GM12875 (cell line): Measurements from ENCODE around the gene SH3BGRL.

Experiments
- H3K4me3 ChIP-seq: one replicate; pipeline ENCODE4 v1.5.1; 2011; ENCODE audit warnings: low read depth, low read length, control low read depth
- TF ChIP-seq, protein P1 (sequence below): IDR thresholded peaks from 2 replicates; pipeline ENCODE4 v1.5.1; 2011; ENCODE audit warnings: low read depth, mild to moderate bottlenecking, control low read depth, inconsistent platforms, low read length, moderate library complexity, borderline replicate concordance; ENCODE audit not compliant: insufficient read depth

SH3BGRL gene

DNA sequence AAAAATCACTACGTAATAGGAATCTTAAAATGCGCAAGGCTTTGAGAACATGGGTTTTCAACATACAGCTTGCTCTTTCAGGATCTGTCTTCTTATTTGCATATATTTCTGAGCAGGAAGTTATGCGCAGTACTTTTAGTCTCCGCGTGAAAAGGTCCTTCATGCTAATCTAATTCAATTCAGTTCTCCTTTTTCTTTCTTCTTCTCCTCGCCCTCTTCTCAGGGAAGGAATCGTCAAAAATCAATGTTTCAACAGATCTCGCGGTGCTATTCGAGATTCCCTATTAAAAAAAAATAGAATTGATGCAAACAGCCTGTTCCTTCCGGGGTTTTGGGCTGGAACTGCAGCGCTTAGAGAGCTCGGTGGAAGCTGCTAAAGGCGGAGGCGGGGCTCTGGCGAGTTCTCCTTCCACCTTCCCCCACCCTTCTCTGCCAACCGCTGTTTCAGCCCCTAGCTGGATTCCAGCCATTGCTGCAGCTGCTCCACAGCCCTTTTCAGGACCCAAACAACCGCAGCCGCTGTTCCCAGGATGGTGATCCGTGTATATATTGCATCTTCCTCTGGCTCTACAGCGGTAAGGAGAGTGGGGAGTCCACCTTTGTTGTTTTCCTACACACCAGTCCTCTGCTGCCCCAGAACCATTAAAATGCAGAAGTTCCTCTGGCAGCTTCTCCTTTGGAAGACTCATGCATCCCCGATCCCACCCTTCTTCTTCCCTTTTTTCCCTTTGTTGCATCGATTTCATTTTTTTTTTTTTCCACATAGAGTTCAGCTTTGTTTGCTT is at the start of gene SH3BGRL, which contains the start of gene HMGN5:
SH3BGRL (plus strand) TSS at position 432 of the 785 bp plus-strand sequence; CDS start at position 531, 99 bp downstream.
HMGN5 (minus strand) TSS at position 243 of the 785 bp plus-strand sequence. CDS start 80,364 bp downstream, outside the sequence.
- peak within 1 kb of the TSS; percentile 76 for H3K4me3 ChIP-seq
- TF ChIP-seq, protein P1, sequence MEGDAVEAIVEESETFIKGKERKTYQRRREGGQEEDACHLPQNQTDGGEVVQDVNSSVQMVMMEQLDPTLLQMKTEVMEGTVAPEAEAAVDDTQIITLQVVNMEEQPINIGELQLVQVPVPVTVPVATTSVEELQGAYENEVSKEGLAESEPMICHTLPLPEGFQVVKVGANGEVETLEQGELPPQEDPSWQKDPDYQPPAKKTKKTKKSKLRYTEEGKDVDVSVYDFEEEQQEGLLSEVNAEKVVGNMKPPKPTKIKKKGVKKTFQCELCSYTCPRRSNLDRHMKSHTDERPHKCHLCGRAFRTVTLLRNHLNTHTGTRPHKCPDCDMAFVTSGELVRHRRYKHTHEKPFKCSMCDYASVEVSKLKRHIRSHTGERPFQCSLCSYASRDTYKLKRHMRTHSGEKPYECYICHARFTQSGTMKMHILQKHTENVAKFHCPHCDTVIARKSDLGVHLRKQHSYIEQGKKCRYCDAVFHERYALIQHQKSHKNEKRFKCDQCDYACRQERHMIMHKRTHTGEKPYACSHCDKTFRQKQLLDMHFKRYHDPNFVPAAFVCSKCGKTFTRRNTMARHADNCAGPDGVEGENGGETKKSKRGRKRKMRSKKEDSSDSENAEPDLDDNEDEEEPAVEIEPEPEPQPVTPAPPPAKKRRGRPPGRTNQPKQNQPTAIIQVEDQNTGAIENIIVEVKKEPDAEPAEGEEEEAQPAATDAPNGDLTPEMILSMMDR, result no peak

DNA sequence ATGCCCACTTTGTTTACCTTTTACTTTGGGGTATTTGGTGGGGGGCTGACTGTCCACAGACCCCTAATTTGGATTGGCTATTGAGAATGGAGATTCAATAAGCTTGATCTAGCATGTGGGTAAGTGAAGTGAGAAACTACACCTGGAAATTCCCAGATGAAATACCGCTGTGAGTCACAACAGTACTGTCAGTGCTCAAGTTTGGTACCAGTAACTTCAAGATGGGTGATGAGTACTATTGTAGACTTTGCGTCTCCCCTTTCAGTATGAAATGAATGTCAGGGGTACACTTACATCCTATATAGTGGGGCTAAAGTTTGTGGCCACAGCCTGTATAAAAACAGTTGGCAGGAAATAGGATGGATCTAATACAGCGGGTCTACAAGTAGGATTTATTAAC is 33.5 kb upstream of the SH3BGRL start:
- TF ChIP-seq, protein P1, result no peak
- no peak overlapping the region for H3K4me3 ChIP-seq

DNA sequence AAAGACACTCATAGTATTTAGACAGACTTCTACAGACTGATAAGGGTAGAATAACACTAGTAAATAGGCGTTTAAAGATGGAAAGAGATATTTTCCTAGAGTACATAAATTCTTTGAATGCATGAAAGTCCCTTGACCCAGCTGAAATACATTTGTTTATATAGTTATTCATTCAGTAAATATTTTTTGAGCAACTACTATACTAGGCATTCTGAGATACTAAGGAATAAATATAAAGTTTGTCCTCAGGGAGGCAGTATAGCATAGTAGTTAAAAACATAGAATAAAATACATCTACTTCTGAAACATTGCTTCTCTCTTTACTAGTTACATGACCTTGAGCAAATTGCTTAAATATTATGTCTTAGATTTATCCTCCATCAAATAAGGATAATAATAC is 27.6 kb upstream of the SH3BGRL start:
- H3K4me3 ChIP-seq, result no peak overlapping the region
- TF ChIP-seq, protein P1, result no peak

DNA sequence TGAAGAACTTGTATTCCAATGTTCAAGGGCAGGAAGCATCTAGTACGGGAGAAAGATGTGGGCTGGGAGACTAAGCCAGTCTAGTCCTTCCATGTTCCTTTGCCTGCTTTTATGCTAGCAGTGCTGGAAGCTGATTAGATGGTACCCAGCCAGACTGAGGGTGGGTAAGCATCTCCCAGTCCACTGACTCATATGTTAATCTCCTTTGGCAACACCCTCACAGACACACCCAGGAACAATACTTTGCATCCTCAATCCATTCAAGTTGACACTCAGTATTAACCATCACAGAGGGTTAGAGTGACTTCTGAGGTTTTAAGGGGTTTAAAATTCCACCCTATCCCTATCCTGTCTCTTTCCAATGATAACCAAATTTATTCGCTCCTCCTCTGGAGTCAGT is 6.6 kb upstream of the SH3BGRL start:
- H3K4me3 ChIP-seq, result no peak overlapping the region
- TF ChIP-seq, protein P1, result no peak

DNA sequence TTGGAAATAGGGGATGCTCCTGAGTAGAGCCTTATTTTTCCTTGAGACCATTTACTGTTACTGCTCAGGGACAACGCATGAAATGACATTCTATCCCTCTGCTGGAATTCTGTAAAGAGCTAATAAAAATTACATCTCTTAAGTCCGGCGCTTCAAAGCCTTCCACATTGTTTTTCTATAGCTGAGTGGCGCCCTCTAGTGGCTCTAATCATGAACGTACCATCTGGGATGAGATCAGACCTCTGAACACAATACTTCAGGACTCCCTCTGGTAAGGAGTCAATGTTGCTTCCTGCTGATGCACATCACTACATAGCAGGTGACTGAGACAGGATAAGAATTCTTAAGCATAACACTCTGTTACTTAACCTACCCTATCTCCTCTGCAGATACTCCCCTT is 6.2 kb upstream of the SH3BGRL start:
- TF ChIP-seq, protein P1, result peak; percentile 66
- H3K4me3 ChIP-seq, result no peak overlapping the region

DNA sequence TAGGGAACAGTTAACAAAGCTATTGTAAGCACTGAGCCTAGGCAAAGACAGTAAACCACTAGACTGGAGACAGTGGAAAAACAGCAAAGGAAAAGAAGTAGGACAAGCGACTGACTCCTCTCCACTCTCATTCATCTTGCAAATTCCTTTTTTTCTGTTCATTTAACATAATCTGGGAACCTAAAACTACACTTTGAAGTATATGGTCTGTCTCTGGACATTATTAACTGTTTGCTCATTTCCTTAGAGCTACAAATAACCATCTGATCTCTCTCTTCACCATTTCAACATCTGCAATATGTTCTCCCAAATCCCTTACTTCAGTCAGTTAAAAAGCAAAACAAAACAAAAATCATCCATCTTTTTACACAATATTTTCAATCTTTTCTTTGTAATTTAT is 831 bp upstream of the SH3BGRL start:
- TF ChIP-seq, protein P1, result no peak
- H3K4me3 ChIP-seq, result no peak overlapping the region

DNA sequence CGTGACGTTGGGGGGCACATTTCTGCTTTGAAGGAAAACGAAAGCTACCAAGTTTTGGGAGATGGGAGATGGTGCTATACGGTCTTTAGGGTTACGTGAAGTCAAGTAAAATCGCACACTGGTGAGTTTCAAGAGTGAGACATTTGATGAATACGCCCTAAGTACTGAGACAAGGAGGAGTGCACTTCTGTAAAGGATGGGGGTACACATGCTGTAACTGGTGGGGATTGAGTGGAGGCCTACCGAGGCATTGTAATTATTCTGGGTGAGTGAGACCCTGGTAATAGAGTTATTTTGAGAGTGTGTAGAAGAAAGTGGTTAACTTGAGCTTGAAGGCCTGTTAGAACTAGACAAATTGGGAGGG is 536 bp downstream of the SH3BGRL start:
- TF ChIP-seq, protein P1, result no peak
- peak overlapping the region; percentile 76 for H3K4me3 ChIP-seq
